CD4-positive, alpha-beta T cell treated with Interleukin-15 for 1 hour (primary cell): ENCODE data around the gene CTTNBP2NL.

Experiments
- DNase-seq: peaks from one replicate; pipeline ENCODE4 v3.0.0-alpha.2; 2020

Gene CTTNBP2NL, protein sequence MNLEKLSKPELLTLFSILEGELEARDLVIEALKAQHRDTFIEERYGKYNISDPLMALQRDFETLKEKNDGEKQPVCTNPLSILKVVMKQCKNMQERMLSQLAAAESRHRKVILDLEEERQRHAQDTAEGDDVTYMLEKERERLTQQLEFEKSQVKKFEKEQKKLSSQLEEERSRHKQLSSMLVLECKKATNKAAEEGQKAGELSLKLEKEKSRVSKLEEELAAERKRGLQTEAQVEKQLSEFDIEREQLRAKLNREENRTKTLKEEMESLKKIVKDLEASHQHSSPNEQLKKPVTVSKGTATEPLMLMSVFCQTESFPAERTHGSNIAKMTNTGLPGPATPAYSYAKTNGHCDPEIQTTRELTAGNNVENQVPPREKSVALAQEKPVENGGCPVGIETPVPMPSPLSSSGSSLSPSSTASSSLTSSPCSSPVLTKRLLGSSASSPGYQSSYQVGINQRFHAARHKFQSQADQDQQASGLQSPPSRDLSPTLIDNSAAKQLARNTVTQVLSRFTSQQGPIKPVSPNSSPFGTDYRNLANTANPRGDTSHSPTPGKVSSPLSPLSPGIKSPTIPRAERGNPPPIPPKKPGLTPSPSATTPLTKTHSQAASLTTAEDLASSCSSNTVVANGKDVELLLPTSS

DNA sequence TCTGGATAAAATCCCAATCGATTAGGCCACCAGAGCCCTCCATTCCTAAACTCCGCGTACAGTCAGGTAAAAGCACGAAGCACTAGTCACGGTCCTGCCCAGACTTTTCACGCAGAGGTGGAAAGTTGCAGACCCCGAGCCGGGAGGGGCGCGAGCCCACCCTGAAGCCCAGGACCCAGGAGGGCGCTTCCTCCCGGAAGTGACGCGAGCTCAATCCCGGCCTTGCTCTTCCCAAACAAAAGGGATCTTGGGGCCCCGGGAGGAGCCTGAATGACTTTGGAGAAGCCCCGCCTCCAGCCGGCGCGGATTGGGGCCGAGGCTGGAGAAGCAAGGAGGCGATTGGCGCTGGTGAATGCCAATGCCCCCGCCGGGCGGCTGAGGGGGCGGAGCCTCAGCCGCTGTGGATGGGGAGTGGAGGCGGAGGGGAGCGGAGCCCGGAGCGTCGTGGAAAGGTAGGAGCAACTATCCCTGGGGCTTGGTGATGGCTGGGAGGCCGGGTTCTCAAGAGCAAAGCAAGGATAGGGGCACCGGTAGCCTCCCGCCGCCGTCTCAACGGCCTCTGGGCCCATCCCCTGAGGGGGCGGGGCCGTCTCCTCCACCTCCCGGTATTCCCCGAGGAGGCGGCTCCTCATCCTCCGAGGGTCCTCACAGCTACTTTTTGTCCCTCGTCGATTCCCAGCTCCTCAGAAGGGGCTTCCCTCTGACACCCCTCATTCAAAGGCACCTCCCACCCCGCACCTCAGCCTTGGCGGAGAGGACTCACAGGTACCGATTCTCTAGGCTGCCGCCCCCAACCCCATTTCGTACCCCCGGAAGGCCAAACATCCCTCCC lies at the start of gene CTTNBP2NL:
TSS of gene CTTNBP2NL (plus strand) at position 394 of the 832 bp plus-strand sequence. CDS start 19,952 bp downstream, outside the sequence.
- peak; percentile 76 for DNase-seq

DNA sequence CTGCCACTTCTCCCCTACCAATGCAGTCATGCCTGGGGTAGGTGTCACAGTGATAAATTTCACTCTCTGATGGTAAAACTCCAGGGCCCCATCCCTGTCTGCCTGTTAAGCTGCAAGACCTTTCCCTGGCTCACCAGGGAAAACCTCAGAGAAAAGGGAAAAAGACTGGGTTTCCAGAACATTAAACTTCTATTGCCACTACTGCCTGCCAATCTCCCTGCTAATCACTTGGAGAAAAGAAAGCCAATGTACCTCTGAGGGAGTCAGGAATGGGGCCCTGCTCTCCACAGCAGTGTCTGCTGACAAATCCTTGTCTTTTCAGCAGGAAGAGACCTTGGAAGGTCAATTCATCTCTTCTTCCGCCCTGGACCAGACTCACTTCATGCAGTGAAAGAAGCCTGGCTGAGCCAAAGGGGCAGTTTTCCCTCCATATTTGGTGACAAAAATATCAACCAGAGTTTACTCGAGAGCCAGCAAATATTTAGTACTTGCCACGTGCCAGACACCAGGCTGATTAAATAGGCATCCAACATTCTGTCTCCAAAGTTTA lies 49.1 kb upstream of the CTTNBP2NL start:
- no peak for DNase-seq

- DNase-seq = no peak
Measured at GRCh38 chr1:112356765-112357164, 39.2 kb upstream of the CTTNBP2NL start.

DNA sequence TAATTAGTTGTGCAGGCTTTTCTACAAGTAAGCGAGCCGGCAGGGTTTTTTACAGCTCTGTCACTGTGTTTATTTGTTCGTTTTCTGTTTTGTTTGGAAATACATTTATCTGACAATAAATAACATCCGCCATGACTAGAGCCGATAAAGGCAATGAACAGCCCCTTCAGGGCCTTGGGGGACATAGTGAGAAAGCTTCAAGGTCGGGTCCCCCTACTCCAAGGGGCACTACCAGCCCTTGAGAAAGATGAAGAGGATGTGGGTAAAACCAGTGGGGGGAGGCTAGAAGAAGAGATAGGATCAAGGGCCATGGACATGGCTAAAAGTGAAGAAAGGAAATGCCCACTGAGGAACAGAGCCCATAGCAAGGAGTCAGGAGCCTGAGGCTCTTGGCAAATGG lies 38.5 kb upstream of the CTTNBP2NL start:
- DNase-seq = no peak

DNA sequence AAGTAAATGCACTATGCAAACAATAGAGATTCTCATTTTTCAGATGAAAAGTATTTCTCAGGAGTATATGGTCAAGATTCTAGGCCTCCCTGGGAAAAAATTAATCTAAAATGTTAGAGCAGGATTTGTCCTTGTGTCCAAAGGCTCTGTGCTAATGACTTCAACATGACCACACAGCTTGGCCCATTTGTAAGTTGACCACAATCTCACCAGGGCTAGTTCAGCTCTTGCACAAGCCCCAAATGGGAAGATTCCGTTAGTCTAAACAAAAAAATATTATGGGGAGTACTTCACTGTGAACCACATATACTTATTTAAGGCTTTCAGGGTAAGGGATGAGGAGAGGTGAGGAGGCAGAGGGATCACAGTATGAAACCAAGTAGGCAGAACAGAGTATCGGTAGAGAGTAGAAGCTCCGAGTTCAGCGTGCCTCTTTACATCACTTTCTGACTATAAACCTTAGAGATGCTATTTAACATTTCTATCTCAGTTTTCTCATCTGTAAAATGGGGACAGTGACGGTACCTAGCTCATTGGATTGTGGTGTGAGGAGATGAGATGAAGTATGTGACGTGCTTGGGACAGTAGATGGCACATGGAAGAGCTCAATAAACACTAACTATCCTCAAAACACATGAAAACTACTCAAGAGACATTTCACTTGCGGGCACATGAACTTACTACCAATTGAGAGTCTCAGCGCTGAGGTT lies 37.8 kb upstream of the CTTNBP2NL start:
- no peak for DNase-seq

DNA sequence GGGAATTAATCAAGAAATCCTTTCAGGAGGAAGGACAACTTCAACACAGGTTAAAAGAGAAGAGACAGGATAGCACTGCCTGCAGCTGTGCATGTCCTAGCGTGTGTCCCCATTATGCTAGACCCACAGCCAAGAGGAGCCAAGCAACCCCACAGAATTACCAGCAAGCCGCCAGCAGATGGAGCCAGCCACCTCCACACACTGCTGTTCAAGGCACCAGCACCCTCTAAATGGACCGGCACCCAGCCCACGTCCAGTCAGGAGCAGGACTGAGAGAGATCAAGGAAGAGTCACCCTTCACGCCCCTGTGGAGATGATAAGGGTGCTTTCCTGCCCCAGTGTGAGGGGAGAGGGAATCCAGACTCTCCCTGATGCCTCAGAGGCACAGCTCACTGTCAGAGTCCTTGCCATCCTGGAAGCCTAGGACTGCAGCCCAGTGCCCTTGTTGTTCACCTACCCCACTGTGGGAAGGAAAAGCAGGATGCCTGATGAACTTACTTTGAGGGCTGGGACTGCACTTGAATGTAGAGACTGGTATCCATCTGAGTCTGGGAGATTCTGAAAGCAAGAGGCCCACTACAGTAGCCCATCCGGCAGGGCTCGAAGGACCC lies 37.1 kb upstream of the CTTNBP2NL start:
- no peak for DNase-seq

DNA sequence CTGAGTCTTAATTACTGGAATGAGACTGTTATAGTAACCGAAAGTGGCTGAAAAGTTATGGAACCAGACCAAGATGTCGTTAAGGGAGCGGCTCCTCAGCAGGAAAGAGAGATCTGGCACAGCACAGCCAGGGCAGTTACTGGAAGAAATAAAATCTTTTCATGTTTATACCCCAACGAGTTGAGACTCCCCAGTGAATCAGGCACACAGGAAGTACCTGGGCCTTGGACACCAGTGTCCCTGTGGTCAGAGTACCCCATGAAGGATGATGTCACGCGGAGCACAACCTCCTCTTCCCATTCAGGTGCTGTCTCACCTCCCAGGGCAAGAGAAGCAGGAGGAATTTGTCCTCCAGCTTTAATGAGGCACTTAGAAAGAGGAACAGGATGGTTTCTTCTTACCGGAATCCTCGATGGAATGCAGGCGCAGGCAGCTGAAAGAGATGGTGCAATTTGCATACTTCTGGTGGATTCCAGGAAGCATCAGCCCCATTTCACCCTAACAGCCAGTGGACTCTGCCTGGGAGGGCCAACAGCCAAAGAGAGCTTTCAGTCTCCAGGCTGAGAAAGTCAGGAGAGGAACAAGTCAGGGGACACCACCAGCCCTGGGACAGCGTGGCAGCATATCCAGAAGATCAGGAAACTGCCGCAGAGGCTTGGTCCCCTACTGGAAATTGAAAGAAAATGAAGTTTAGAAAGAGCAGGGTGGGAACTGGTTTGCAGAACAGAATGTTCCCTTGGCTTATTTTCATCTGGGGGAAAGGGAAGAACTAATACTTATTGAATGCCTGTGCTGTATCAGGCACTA lies 35.9 kb upstream of the CTTNBP2NL start:
- DNase-seq = no peak

- no peak for DNase-seq
Measured at GRCh38 chr1:112363636-112364035, 32.4 kb upstream of the CTTNBP2NL start.

DNA sequence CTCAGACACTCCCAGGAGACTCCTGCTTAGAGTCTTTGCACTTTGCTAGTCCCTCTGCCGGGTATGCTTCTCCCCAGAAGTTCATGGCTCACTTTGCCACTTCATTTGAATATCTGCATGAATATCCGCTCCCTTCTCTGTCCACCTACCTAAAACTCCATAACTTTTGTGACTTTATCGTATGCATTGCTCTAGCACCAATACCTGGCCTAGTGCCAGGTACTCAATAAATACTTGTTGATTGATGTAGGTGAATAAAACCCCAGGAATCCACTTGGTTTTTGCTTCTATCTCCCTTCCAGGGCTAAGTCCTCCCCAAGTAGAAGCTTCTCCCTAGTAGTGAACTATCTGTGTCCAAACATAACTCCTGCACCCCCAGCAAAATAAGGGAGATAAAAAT lies 27.8 kb upstream of the CTTNBP2NL start:
- DNase-seq = no peak

DNA sequence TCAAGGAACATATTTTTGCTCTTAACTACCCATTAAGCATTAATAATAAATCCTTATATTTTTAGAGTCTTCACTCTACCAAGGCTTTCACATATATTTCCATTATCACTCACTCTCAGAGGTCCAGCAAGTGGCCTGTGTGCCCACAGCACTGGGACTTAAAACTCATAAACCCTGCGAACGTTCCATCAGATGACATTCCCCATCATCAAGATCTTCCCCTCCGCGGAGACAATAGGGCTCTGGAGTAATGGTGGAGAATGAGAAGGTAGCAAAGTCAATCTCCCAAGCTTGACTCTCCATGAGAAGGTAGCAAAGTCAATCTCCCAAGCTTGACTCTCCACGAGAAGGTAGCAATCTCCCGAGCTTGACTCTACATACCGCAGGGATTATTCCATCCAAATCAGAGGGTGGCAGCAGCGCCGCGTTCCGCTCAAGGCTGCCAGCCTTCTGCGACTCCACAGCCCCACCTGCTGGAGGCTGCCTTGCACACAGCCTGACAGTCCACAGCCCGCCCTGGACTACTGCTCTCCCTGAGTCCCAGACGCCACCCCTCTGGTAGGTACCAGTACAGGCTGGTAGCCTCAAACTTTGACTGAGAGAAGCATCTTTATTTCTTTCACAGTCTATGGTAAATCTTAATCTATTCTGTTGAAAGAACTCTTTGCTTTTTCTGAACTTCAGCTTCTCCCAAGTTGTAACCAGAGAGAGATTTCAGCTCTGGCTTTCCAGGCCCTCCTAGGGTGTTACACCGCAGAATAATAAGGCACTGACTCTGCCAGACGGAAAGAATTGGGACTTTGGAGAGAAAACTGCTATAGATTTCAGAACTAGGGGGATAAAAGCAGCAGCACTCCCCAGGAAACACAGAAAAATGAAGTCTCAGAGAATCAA lies 26.4 kb upstream of the CTTNBP2NL start:
- DNase-seq = peak; percentile 71

DNA sequence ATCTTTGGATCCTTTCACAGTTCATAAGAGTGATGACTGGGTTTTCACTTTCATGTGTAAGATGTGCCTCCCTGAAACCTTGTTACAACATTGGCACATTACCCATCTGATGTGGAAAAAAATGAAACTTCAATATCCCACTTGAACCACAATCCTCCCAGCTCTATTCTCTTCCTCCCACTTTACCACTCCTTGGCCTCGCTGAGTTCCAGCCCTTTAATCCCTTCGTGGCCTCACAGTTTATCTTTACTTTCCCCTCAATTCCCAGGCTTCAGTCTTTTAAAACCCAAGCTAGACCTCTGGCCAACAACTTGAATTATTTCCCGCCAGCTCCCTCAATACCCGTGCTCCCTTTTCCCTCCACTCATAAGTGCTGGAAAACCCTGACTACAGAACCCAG lies 25.0 kb upstream of the CTTNBP2NL start:
- no peak for DNase-seq

DNA sequence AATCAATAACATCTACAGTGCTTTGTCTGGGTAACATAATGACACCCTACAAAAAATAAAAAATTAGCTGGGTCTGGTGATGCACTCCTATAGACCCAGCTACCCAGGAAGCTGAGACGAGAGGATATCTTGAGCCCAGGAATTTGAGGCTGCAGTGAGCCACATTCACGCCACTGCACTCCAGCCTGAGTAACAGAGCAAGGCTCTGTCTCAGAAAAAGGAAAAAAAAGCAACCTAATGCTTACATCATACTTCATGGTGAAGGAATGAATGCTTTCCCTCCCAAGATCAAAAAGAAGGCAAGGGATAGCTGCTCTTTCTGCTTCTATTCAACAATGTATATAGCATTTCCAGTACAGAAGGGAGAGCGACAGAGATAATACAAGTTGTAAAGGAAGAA lies 24.2 kb upstream of the CTTNBP2NL start:
- DNase-seq = no peak

GRCh38 chr1:112373806-112374205 lies 22.2 kb upstream of the CTTNBP2NL start:
- DNase-seq = no peak

DNA sequence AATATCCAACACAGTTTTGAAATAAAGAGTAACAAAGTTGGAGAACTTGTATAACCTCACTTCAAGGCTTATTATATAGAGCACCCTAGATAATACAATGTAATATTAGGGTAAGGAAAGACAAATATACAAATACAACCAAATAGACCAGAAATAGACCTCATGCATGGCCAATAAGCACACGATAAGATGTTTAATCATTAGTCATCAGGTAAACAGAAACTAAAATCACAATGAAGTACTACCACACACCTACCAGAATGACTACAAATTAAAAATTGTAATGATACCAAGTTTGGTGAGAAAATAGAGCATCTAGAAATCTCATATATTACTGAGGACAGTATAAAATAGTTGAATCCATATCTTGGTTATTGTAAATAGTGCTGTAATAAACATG lies 20.3 kb upstream of the CTTNBP2NL start:
- DNase-seq = no peak

DNA sequence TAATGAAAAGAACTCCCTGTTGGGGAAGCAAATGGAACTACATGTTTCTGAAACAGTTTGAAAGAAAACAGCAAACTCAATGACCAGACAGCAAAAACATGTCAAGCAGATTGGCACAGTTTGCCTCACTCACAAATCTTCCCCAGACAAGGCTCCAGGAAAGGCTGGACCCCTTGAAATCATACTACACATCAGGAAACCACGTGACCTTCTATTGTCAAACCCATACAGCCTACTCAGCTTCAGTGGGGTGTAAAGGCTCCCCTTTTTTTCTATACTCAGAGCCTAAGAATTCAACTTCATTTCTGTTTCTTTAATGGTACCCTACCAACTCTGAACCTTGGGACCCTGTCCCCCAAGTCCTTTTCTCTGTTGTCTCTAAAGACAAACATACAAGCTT lies 15.7 kb upstream of the CTTNBP2NL start:
- no peak for DNase-seq

GRCh38 chr1:112381324-112382076 lies 14.5 kb upstream of the CTTNBP2NL start:
- no peak for DNase-seq

DNA sequence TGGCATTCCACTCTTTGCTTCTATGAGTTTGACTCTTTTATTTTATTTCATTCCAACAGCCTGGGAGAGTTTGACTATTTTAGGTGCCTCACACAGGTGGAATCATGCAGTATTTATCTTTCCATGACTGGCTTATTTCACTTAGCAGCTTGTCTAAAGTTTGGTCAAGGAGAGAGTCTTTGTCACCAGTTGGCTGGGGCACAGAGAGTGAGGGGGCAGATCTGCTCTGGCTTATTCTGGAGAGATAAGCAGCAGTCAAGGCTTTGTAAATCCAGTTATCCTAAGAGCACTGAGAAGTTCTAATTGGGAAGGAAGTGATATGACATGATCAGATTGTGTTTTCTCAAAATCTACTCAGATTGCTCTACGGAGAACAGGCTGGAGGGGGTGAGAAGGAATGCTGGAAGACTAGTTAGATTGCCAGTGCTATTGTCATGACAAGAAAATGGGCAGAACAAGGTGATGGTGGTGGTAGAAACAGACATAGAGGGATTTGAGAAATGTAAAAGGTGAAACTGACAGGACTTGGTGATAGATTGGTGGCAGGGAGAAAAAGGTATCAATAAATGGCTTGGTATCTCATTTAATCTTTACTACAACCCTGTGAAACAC lies 12.1 kb upstream of the CTTNBP2NL start:
- DNase-seq = no peak

DNA sequence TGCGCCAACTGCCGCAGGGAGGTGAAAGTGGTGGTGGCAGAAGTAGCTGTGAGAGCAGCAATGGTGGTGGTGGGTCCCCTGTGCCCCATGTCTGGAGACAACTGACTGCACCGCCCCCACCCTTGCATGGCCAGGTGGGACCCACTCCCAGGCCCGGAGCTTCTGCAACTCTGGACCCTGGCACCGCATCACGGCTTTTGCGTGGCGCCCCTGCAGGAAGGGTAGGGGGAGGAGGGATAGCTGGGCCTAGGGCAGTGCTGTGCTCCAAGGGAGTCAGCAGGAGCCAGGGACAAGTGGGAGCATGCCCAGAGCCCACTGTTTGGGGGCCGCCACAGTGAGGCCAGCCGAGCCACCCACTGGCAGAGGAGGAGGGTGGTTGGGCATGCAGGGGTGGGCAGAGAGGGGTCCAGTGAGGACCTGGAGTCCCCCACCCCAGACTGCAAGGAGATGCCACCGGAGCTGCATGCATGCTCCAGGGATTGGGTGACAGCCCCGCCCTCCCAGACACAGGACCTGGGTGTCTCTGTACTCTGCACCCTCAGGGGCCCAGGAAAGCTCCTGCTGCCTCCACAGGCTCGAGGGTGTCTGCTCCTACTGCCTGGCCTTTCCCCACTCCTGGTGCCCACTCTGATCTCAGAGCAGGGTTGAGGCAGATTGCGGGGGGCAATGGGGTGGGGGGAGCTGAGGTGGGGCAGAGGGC lies 9.8 kb upstream of the CTTNBP2NL start:
- no peak for DNase-seq
